HEK293 (cell line): ENCODE results near the gene DSTN.

Source experiments
- CTCF ChIP-seq: fragments of 450-650 bp; formaldehyde crosslinking; IDR thresholded peaks from 2 replicates; pipeline ENCODE4 v1.5.1; 2016; ENCODE audit warnings: missing biosample characterization, missing genetic modification characterization
- REPIN1 ChIP-seq: fragments of 450-650 bp; formaldehyde crosslinking; IDR thresholded peaks from 2 replicates; pipeline ENCODE4 v1.5.1; 2017; ENCODE audit warnings: missing biosample characterization, missing genetic modification characterization, low read depth
- TCF7L2 ChIP-seq: IDR thresholded peaks from 2 replicates; pipeline ENCODE4 v1.6.1; 2011; ENCODE audit warnings: low read depth, mild to moderate bottlenecking, inconsistent platforms, low read length, moderate library complexity, borderline replicate concordance
- ZNF146 ChIP-seq: fragments of 450-650 bp; formaldehyde crosslinking; IDR thresholded peaks from 2 replicates; pipeline ENCODE4 v1.5.1; 2016; ENCODE audit warnings: missing biosample characterization, missing genetic modification characterization
- ZNF23 ChIP-seq: fragments of 450-650 bp; formaldehyde crosslinking; IDR thresholded peaks from 2 replicates; pipeline ENCODE4 v1.5.1; 2016; ENCODE audit warnings: missing biosample characterization, missing genetic modification characterization, borderline replicate concordance
- ZNF248 ChIP-seq: fragments of 450-650 bp; formaldehyde crosslinking; IDR thresholded peaks from 2 replicates; pipeline ENCODE4 v1.5.1; 2017; ENCODE audit warnings: missing biosample characterization, missing genetic modification characterization
- ZNF416 ChIP-seq: fragments of 450-650 bp; formaldehyde crosslinking; IDR thresholded peaks from 2 replicates; pipeline ENCODE4 v1.5.1; 2016; ENCODE audit warnings: missing biosample characterization, missing genetic modification characterization
- ZNF433 ChIP-seq: fragments of 450-650 bp; formaldehyde crosslinking; IDR thresholded peaks from 2 replicates; pipeline ENCODE4 v1.5.1; 2016; ENCODE audit warnings: missing biosample characterization, missing genetic modification characterization, low read depth
- ZNF513 ChIP-seq: fragments of 450-650 bp; IDR thresholded peaks from 2 replicates; pipeline ENCODE4 v1.5.1; 2018; ENCODE audit warnings: missing biosample characterization, missing genetic modification characterization

GRCh38 chr20:17617212-17617867 lies 47.5 kb downstream of the DSTN start:
- TF ChIP-seq REPIN1 (no peak), ZNF23 (tag by site-specific recombination) (no peak), CTCF (peak; percentile 54), ZNF248 (tag by site-specific recombination) (no peak), ZNF513 (no peak), ZNF146 (tag by site-specific recombination) (no peak), ZNF433 (no peak), TCF7L2 (no peak), ZNF416 (no peak)
